H9 (cell line): Measurements from ENCODE around the gene RDH5. TPM values are rescaled to one million over a fixed set of nuclear protein-coding genes. Genes with fewer than 3 reads are reported as not detected.

Source experiments
- DNase-seq: peaks from one replicate; pipeline ENCODE4 v3.0.0-alpha.2; 2017
- H2AFZ ChIP-seq: one replicate; pipeline ENCODE4 v1.6.1; 2013; ENCODE audit warnings: mild to moderate bottlenecking, low read length, control low read depth, moderate library complexity
- H2AK5ac ChIP-seq: 2 replicates; pipeline ENCODE4 v1.6.1; 2013; ENCODE audit warnings: low read length, control low read depth, mixed read lengths; ENCODE audit not compliant: insufficient read length
- H2BK120ac ChIP-seq: one replicate; pipeline ENCODE4 v1.6.1; 2013; ENCODE audit warnings: low read depth, mild to moderate bottlenecking, low read length, control low read depth, inconsistent platforms; ENCODE audit not compliant: poor library complexity, severe bottlenecking
- H2BK12ac ChIP-seq: 2 replicates; pipeline ENCODE4 v1.6.1; 2013; ENCODE audit warnings: low read length, control low read depth, mixed read lengths, low read depth; ENCODE audit not compliant: insufficient read length
- H2BK15ac ChIP-seq: 2 replicates; pipeline ENCODE4 v1.6.1; 2013; ENCODE audit warnings: low read depth, low read length, control low read depth
- H2BK20ac ChIP-seq: one replicate; pipeline ENCODE4 v1.6.1; 2013; ENCODE audit warnings: low read depth, mild to moderate bottlenecking, low read length, control low read depth, inconsistent platforms; ENCODE audit not compliant: poor library complexity, severe bottlenecking
- H2BK5ac ChIP-seq: 2 replicates; pipeline ENCODE4 v1.6.1; 2013; ENCODE audit warnings: low read length, control low read depth, mixed read lengths; ENCODE audit not compliant: insufficient read length
- H3K14ac ChIP-seq: 2 replicates; pipeline ENCODE4 v1.6.1; 2013; ENCODE audit warnings: low read length, control low read depth; ENCODE audit not compliant: insufficient read depth
- H3K18ac ChIP-seq: 2 replicates; pipeline ENCODE4 v1.6.1; 2013; ENCODE audit warnings: low read depth, mild to moderate bottlenecking, mixed read lengths, low read length, control low read depth; ENCODE audit not compliant: insufficient read length
- H3K23ac ChIP-seq: 2 replicates; pipeline ENCODE4 v1.6.1; 2013; ENCODE audit warnings: low read length, control low read depth, mixed read lengths, low read depth; ENCODE audit not compliant: insufficient read length
- H3K23me2 ChIP-seq: 2 replicates; pipeline ENCODE4 v1.6.1; 2013; ENCODE audit warnings: low read depth, mild to moderate bottlenecking, mixed read lengths, low read length, control low read depth; ENCODE audit not compliant: insufficient read length, poor library complexity, severe bottlenecking
- H3K27ac ChIP-seq: 2 replicates; pipeline ENCODE4 v1.5.1; 2013; ENCODE audit warnings: low read length, control low read depth, mixed read lengths, low read depth; ENCODE audit not compliant: insufficient read length
- H3K27me3 ChIP-seq: 2 replicates; pipeline ENCODE4 v1.6.1; 2013; ENCODE audit warnings: low read length, control low read depth, inconsistent platforms; ENCODE audit not compliant: insufficient read depth
- H3K4ac ChIP-seq: 2 replicates; pipeline ENCODE4 v1.6.1; 2013; ENCODE audit warnings: low read depth, mild to moderate bottlenecking, control low read depth, inconsistent platforms, low read length, moderate library complexity
- H3K4me1 ChIP-seq: 2 replicates; pipeline ENCODE4 v1.6.1; 2013; ENCODE audit warnings: low read length, control low read depth, inconsistent platforms; ENCODE audit not compliant: insufficient read depth
- H3K4me2 ChIP-seq: 2 replicates; pipeline ENCODE4 v1.6.1; 2013; ENCODE audit warnings: low read length, control low read depth, mixed read lengths; ENCODE audit not compliant: insufficient read length, insufficient read depth
- H3K56ac ChIP-seq: 2 replicates; pipeline ENCODE4 v1.6.1; 2013; ENCODE audit warnings: low read depth, mild to moderate bottlenecking, mixed read lengths, low read length, control low read depth; ENCODE audit not compliant: insufficient read length
- H3K79me1 ChIP-seq: 2 replicates; pipeline ENCODE4 v1.6.1; 2013; ENCODE audit warnings: low read depth, mild to moderate bottlenecking, moderate library complexity, low read length, control low read depth, inconsistent platforms; ENCODE audit not compliant: insufficient read depth, poor library complexity, severe bottlenecking
- H3K79me2 ChIP-seq: 2 replicates; pipeline ENCODE4 v1.6.1; 2013; ENCODE audit warnings: low read length, control low read depth, inconsistent platforms; ENCODE audit not compliant: insufficient read depth
- H3K9ac ChIP-seq: 2 replicates; pipeline ENCODE4 v1.6.1; 2013; ENCODE audit warnings: low read length, control low read depth, mixed read lengths; ENCODE audit not compliant: insufficient read length; ENCODE audit errors: extremely low read depth
- H3K9me3 ChIP-seq: one replicate; pipeline ENCODE4 v1.6.1; 2013; ENCODE audit warnings: low read depth, low read length, inconsistent platforms; ENCODE audit not compliant: control insufficient read depth
- H3T11ph ChIP-seq: one replicate; pipeline ENCODE4 v1.6.1; 2013; ENCODE audit warnings: mild to moderate bottlenecking, low read length, control low read depth, inconsistent platforms
- H4K20me1 ChIP-seq: one replicate; pipeline ENCODE4 v1.6.1; 2013; ENCODE audit not compliant: control insufficient read depth, insufficient read length, insufficient read depth
- H4K5ac ChIP-seq: 2 replicates; pipeline ENCODE4 v1.6.1; 2013; ENCODE audit warnings: low read depth, mild to moderate bottlenecking, mixed read lengths, low read length, control low read depth; ENCODE audit not compliant: insufficient read length
- H4K8ac ChIP-seq: replicated peaks from 2 replicates; pipeline ENCODE4 v1.6.1; 2013; ENCODE audit warnings: low read length, control low read depth, mixed read lengths, low read depth; ENCODE audit not compliant: insufficient read length
- H4K91ac ChIP-seq: 2 replicates; pipeline ENCODE4 v1.6.1; 2013; ENCODE audit warnings: low read depth, mild to moderate bottlenecking, moderate library complexity, mixed read lengths, low read length, control low read depth; ENCODE audit not compliant: insufficient read length
- H3K27ac Mint-ChIP-seq, 3 experiments: 2 replicates in 2 of 3; 3 replicates in 1 of 3; pipeline ENCODE4 v1.8.0; 2020 to 2021; ENCODE audit warnings: mixed read lengths in 3 of 3, mild to moderate bottlenecking in 1 of 3, moderate library complexity in 1 of 3
- H3K27me3 Mint-ChIP-seq: 2 replicates; pipeline ENCODE4 v1.8.0; 2021; ENCODE audit warnings: low read depth, mild to moderate bottlenecking, moderate library complexity, mixed read lengths
- H3K36me3 Mint-ChIP-seq, 3 experiments: 2 replicates in 2 of 3; 3 replicates in 1 of 3; pipeline ENCODE4 v1.8.0; 2020 to 2021; ENCODE audit warnings: low read depth in 3 of 3, mixed read lengths in 3 of 3; ENCODE audit not compliant: insufficient read depth in 1 of 3
- H3K4me1 Mint-ChIP-seq, 2 experiments: 2 replicates each; pipeline ENCODE4 v1.8.0; 2020; ENCODE audit warnings: mixed read lengths in 2 of 2
- H3K4me3 Mint-ChIP-seq, 2 experiments: 2 replicates in 1 of 2; 3 replicates in 1 of 2; pipeline ENCODE4 v1.8.0; 2020 to 2021; ENCODE audit warnings: mild to moderate bottlenecking in 2 of 2, mixed read lengths in 2 of 2, moderate library complexity in 1 of 2
- H3K9me3 Mint-ChIP-seq, 2 experiments: 2 replicates in 1 of 2; 3 replicates in 1 of 2; pipeline ENCODE4 v1.8.0; 2020; ENCODE audit warnings: mild to moderate bottlenecking in 2 of 2, mixed read lengths in 2 of 2, moderate library complexity in 1 of 2
- CTCF ChIP-seq: fragments of 200-600 bp; sonication (generic); conservative IDR thresholded peaks from 3 replicates; pipeline ENCODE4 v1.8.0; 2021; ENCODE audit warnings: antibody characterized with exemption, mild to moderate bottlenecking
- WGBS: extraction: QIAGEN DNeasy Blood & Tissue Kit; methylation state at CpG from one replicate; pipeline ENCODE4 v1.1.7; 2013; ENCODE audit warnings: missing lambda C conversion rate, low lambda C conversion rate, mixed read lengths; ENCODE audit not compliant: insufficient read length; ENCODE audit errors: extremely low coverage; 5-methylcytosine and 5-hydroxymethylcytosine counted together
- total RNA-seq: library from RNA; stranded (reverse); gene quantifications from 2 replicates; pipeline ENCODE4 v1.2.1, GENCODE V29; 2021

RDH5 gene
- total RNA-seq, 1 experiment from 2014 or later, result 6.6 TPM

- H3K9me3 Mint-ChIP-seq, result no peaks in the 10 kb centered on the region; a peak in 2 of 5 replicates
- DNase-seq, result peak; percentile 84
Observed at GRCh38 chr12:55720894-55721444, 776 bp downstream of the RDH5 start.

More at GRCh38 chr12:55720894-55721444, 776 bp downstream of the RDH5 start:
- no peaks in the 10 kb centered on the region for H3K79me2 ChIP-seq
- no peaks in the 10 kb centered on the region for H3K27me3 ChIP-seq
- H4K20me1 ChIP-seq, result no peaks in the 10 kb centered on the region
- no peak overlapping the region for H2BK20ac ChIP-seq
- no peak overlapping the region for H2BK12ac ChIP-seq
- no peak overlapping the region for H3K4me2 ChIP-seq
- Mint-ChIP-seq H3K27ac (peak overlapping the region in 1 of 3 experiments; percentile 75; a peak in 3 of 7 replicates), H3K36me3 (peaks cover 10 to 38% (median 30%) of the 10 kb centered on the region in 3 experiments; a peak in 6 of 7 replicates), H3K4me1 (peaks cover 38 to 42% of the 10 kb centered on the region in 2 experiments), H3K4me3 (no peak overlapping the region), H3K27me3 (no peaks in the 10 kb centered on the region; the same call in 1 of the 2 replicates)
- peaks cover 13% of the 10 kb centered on the region; the same call in 1 of the 2 replicates for H3K4me1 ChIP-seq
- no peak overlapping the region for H3K23ac ChIP-seq
- no peak overlapping the region for H2BK120ac ChIP-seq
- no peak overlapping the region for H3T11ph ChIP-seq
- peaks cover 9% of the 10 kb centered on the region for H3K23me2 ChIP-seq
- no peak overlapping the region for H4K8ac ChIP-seq
- peak; percentile 68 for TF ChIP-seq CTCF
- WGBS, result no CpG with 5 or more reads among the region's 9 CpGs
- H3K4ac ChIP-seq, result no peak overlapping the region
- H3K9ac ChIP-seq, result no peak overlapping the region
- H3K9me3 ChIP-seq, result no peaks in the 10 kb centered on the region
- H2AK5ac ChIP-seq, result no peak overlapping the region
- no peak overlapping the region for H3K56ac ChIP-seq
- H3K79me1 ChIP-seq, result no peaks in the 10 kb centered on the region
- no peak overlapping the region for H4K5ac ChIP-seq
- no peak overlapping the region for H3K18ac ChIP-seq
- no peak overlapping the region for H3K27ac ChIP-seq
- H2BK15ac ChIP-seq, result no peak overlapping the region
- H4K91ac ChIP-seq, result no peak overlapping the region
- no peak overlapping the region for H3K14ac ChIP-seq
- no peak overlapping the region for H2AFZ ChIP-seq
- no peak overlapping the region for H2BK5ac ChIP-seq
